Stomach smooth muscle (tissue), 2 donors: ENCODE data around the gene TRIO.
A peak's percentile ranks its signal among the peaks of the same experiment; 100 is the strongest.

Experiments
- H3K27ac ChIP-seq: one replicate; pipeline ENCODE4 v1.7.0; 2013; ENCODE audit warnings: mild to moderate bottlenecking, low read length, inconsistent platforms
- H3K27me3 ChIP-seq, 2 donors: one replicate each; pipeline ENCODE4 v1.7.0; 2013; ENCODE audit warnings: low read length in 2 of 2; ENCODE audit not compliant: insufficient read depth in 2 of 2, control insufficient read depth in 1 of 2
- H3K36me3 ChIP-seq, 2 donors: one replicate each; pipeline ENCODE4 v1.7.0; 2013; ENCODE audit warnings: low read length in 2 of 2; ENCODE audit not compliant: control insufficient read depth in 2 of 2, insufficient read depth in 2 of 2
- H3K4me1 ChIP-seq: one replicate; pipeline ENCODE4 v1.7.0; 2013; ENCODE audit warnings: low read length; ENCODE audit not compliant: control insufficient read depth, insufficient read depth
- H3K4me3 ChIP-seq, 2 donors: one replicate each; pipeline ENCODE4 v1.7.0; 2013; ENCODE audit warnings: low read length in 2 of 2
- H3K9ac ChIP-seq, 2 donors: one replicate each; pipeline ENCODE4 v1.7.0; 2013; ENCODE audit warnings: low read length in 2 of 2, mild to moderate bottlenecking in 1 of 2
- H3K9me3 ChIP-seq, 2 donors: one replicate each; pipeline ENCODE4 v1.7.0; 2013; ENCODE audit warnings: low read length in 2 of 2; ENCODE audit not compliant: control insufficient read depth in 2 of 2
- donor health status: healthy.
- donor health status: Pancreatic carcinoma.

The TRIO gene

DNA sequence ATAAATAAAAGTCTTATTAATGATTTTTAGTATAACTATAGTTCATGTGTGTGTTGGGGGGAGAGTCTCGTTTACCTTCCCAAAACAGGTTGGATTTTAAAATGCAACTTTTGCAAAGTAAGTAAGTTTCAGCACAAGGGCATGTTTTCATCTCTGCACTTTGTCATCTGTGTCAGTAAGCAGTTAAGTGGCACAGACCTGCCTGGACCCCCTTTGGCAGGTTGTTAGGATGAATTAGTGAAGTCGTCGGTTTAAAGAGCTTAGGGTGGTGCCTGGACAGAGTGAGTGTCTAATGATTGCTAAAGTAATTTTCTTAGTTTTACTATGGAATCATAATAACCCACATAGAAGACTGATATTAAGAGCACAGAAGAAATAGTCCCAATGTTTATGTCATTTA is 74.9 kb downstream of the TRIO start:
- Histone ChIP-seq H3K4me3 (no peak overlapping the region), H3K4me1 (peaks cover 38% of the 10 kb centered on the region), H3K27ac (peak overlapping the region; percentile 79), H3K36me3 (no peaks in the 10 kb centered on the region), H3K9me3 (no peaks in the 10 kb centered on the region), H3K27me3 (no peaks in the 10 kb centered on the region), H3K9ac (peak overlapping the region in 1 of 2 donors; percentile 54)

GRCh38 chr5:14218480-14218879 is 75.3 kb downstream of the TRIO start:
- peak overlapping the region; percentile 24 to 58 for H3K4me3 ChIP-seq
- peak overlapping the region; percentile 79 for H3K27ac ChIP-seq
- peak overlapping the region; percentile 54 to 63 for H3K9ac ChIP-seq
- H3K36me3 ChIP-seq = no peaks in the 10 kb centered on the region
- peaks cover 38% of the 10 kb centered on the region for H3K4me1 ChIP-seq
- H3K27me3 ChIP-seq = no peaks in the 10 kb centered on the region
- no peaks in the 10 kb centered on the region for H3K9me3 ChIP-seq

DNA sequence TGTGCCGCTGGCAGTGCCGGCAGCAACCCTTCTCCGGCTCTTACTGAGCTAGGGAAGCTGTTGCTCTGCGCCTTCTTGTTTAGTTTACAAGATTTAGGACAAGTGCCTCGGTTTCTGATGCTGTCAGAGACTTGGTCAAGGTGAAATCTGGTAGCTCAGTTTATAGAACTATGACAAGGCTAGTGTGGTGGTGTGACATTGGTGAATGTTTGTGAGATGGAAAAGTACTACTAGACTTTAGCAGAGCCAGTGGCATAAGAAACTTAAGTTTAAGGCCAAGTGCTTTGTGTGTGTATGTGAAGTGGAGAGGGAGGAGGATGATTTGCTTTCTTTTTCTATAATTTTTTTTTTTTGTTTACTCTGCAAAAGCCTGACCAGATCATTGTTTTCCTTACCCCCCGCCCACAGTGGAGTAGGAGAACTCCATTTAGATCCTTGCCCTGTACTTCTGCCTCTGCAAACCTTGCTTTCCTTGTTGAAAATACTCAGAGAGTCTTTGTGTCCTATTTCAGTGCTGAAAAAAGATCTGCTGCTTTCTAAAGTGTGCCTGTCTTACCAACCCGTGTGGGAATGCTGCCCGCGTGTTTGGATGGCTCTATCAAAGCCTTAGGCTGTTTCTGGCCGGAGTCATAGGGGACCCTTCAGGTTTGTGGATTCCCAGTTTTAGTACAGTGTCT is 75.9 kb downstream of the TRIO start:
- Histone ChIP-seq H3K9ac (peak overlapping the region; percentile 54 to 63), H3K9me3 (no peaks in the 10 kb centered on the region), H3K27ac (peak overlapping the region; percentile 79), H3K4me3 (peak overlapping the region; percentile 24 to 58), H3K27me3 (no peaks in the 10 kb centered on the region), H3K4me1 (peaks cover 38% of the 10 kb centered on the region), H3K36me3 (no peaks in the 10 kb centered on the region)

GRCh38 chr5:14219800-14220512 is 76.8 kb downstream of the TRIO start:
- H3K9me3 ChIP-seq = no peaks in the 10 kb centered on the region
- H3K9ac ChIP-seq = peak overlapping the region; percentile 54 to 63
- H3K27ac ChIP-seq = peak overlapping the region; percentile 79
- no peaks in the 10 kb centered on the region for H3K27me3 ChIP-seq
- no peaks in the 10 kb centered on the region for H3K36me3 ChIP-seq
- H3K4me1 ChIP-seq = peaks cover 38% of the 10 kb centered on the region
- no peak overlapping the region for H3K4me3 ChIP-seq

GRCh38 chr5:14220642-14221041 is 77.5 kb downstream of the TRIO start:
- Histone ChIP-seq H3K9ac (no peak overlapping the region), H3K27me3 (no peaks in the 10 kb centered on the region), H3K36me3 (no peaks in the 10 kb centered on the region), H3K9me3 (no peaks in the 10 kb centered on the region), H3K27ac (peak overlapping the region; percentile 13), H3K4me1 (peaks cover 38% of the 10 kb centered on the region), H3K4me3 (no peak overlapping the region)

DNA sequence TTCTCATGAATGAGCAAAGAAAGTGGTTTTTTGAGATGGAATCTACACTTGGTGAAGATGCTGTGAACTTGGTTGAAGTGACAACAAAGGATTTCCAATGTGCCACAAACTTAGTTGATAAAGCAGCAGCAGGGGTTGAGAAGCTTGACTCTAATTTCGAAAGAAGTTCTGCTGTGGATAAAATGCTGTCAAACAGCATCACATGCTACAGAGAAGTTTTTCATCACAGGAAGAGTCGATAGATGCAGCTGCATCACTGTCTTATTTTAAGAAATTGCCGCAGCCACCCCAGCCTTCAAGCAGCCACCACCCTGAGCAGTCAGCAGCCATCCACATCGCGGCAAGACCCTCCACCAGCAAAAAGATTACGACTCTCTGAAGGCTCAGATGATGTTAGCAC is 78.6 kb downstream of the TRIO start:
- Histone ChIP-seq H3K4me1 (peaks cover 34% of the 10 kb centered on the region), H3K9me3 (no peaks in the 10 kb centered on the region), H3K27ac (peak overlapping the region; percentile 18), H3K36me3 (no peaks in the 10 kb centered on the region), H3K27me3 (no peaks in the 10 kb centered on the region), H3K4me3 (no peak overlapping the region), H3K9ac (no peak overlapping the region)

GRCh38 chr5:14222206-14222605 is 79.1 kb downstream of the TRIO start:
- no peak overlapping the region for H3K4me3 ChIP-seq
- H3K9ac ChIP-seq = no peak overlapping the region
- H3K9me3 ChIP-seq = no peaks in the 10 kb centered on the region
- peaks cover 29% of the 10 kb centered on the region for H3K4me1 ChIP-seq
- H3K27ac ChIP-seq = no peak overlapping the region
- no peaks in the 10 kb centered on the region for H3K27me3 ChIP-seq
- no peaks in the 10 kb centered on the region for H3K36me3 ChIP-seq

DNA sequence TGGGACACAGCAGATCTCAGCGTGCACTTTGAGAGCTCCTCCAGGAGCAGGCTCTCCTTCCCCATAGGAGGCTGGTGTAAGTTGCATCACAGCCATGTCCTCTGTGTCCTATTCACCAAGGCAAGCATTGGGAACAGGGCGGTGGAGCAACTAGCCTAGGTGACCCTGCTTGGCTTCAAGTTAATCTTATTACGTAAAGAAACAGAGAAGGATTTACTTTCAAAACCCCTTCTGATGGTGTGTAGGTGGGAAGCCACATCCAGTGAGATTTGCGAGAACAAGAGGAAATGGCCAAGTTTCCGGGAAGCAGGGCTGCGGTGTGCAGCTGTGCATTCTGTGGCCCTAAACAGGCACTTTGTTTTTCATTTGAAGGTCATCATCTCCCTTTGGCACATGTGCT is 80.2 kb downstream of the TRIO start:
- H3K27ac ChIP-seq = no peak overlapping the region
- no peaks in the 10 kb centered on the region for H3K36me3 ChIP-seq
- H3K4me1 ChIP-seq = peaks cover 17% of the 10 kb centered on the region
- H3K9ac ChIP-seq = no peak overlapping the region
- no peaks in the 10 kb centered on the region for H3K9me3 ChIP-seq
- H3K27me3 ChIP-seq = no peaks in the 10 kb centered on the region
- H3K4me3 ChIP-seq = no peak overlapping the region

DNA sequence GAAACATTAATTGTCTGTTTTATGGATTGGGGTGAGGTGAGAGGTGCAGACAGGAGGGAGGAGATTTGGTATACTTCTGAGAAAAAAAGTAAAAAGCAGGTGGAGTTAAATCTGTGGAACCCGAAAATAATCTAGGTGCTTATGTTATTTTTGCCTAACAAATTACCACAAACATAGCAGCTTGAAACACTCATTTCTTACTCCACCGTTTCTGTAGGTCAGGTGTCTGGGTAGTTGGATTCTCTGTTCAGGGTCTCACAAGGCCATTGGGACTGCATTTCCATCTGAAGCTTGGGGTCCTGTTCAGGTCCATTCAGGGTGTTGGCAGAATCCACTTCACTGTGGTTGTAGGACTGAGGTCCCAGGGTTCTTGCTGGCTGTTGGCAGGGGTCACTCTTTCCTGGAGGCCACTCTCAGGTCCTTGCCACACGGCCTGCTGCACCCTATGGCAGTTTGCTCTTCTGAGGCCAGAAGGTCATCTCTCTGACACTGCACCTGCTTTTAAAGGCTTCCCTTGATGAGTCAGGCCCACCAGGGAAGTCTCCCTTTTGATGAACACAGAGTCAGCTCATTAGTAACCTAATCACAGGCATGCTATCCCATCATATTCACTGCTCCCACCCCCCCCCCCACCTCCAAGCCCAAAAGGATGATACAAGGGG is 82.2 kb downstream of the TRIO start:
- no peaks in the 10 kb centered on the region for H3K9me3 ChIP-seq
- no peaks in the 10 kb centered on the region for H3K27me3 ChIP-seq
- H3K4me1 ChIP-seq = peaks cover 3% of the 10 kb centered on the region
- H3K9ac ChIP-seq = no peak overlapping the region
- no peak overlapping the region for H3K4me3 ChIP-seq
- no peaks in the 10 kb centered on the region for H3K36me3 ChIP-seq
- H3K27ac ChIP-seq = no peak overlapping the region

GRCh38 chr5:14226149-14226548 is 83.0 kb downstream of the TRIO start:
- Histone ChIP-seq H3K27me3 (no peaks in the 10 kb centered on the region), H3K4me3 (no peak overlapping the region), H3K4me1 (peaks cover 3% of the 10 kb centered on the region), H3K36me3 (no peaks in the 10 kb centered on the region), H3K27ac (no peak overlapping the region), H3K9ac (no peak overlapping the region), H3K9me3 (no peaks in the 10 kb centered on the region)

- Histone ChIP-seq H3K36me3 (no peaks in the 10 kb centered on the region), H3K9me3 (no peaks in the 10 kb centered on the region), H3K9ac (no peak overlapping the region), H3K27me3 (no peaks in the 10 kb centered on the region), H3K4me1 (no peaks in the 10 kb centered on the region), H3K27ac (no peak overlapping the region), H3K4me3 (no peak overlapping the region)
Observed at GRCh38 chr5:14226554-14226953, 83.4 kb downstream of the TRIO start.
